Cardiac muscle cell (in vitro differentiated cells and primary cell): ENCODE data around the gene FBXW4. TPM values are rescaled to one million over a fixed set of nuclear protein-coding genes. Genes with fewer than 3 reads are reported as not detected.
A peak's percentile ranks its signal among the peaks of the same experiment; 100 is the strongest.

Source experiments
- DNase-seq, 2 donors: peaks; one replicate each; pipeline versions ENCODE4 v3.0.0 to v3.0.0-alpha.2; 2010 to 2017; ENCODE audit warnings: low read depth in 1 of 2, low spot score in 1 of 2
- H3K27ac ChIP-seq: fragments of 200-600 bp; sonication (generic); 2 replicates; pipeline ENCODE4 v1.5.1; 2016
- H3K27me3 ChIP-seq: fragments of 200-600 bp; sonication (generic); 2 replicates; pipeline ENCODE4 v1.6.0; 2016; ENCODE audit warnings: control low read depth
- H3K36me3 ChIP-seq: fragments of 200-600 bp; sonication (generic); 2 replicates; pipeline ENCODE4 v1.5.1; 2016; ENCODE audit warnings: control low read depth
- H3K4me1 ChIP-seq: fragments of 200-600 bp; sonication (generic); 2 replicates; pipeline ENCODE4 v1.8.1; 2017; ENCODE audit warnings: low read depth, mild to moderate bottlenecking, mixed run types
- H3K4me3 ChIP-seq: fragments of 200-600 bp; sonication (generic); 2 replicates; pipeline ENCODE4 v1.5.1; 2016; ENCODE audit warnings: mild to moderate bottlenecking
- H3K9me3 ChIP-seq: fragments of 200-600 bp; sonication (generic); 2 replicates; pipeline ENCODE4 v1.5.1; 2017; ENCODE audit warnings: low read depth, mild to moderate bottlenecking, control low read depth
- CTCF ChIP-seq: IDR thresholded peaks from 2 replicates; pipeline ENCODE4 v1.5.1; 2012; ENCODE audit warnings: low read depth, mild to moderate bottlenecking, low read length
- polyA plus RNA-seq: library from polyadenylated mRNA; unstranded; fragments of >200 nt; fragmentation: Nextera tagmentation; extraction: Ambion mirVana; gene quantifications from 2 replicates; pipeline ENCODE4 v1.2.1, GENCODE V29; 2016
- total RNA-seq: library from RNA; depleted of rRNA; stranded (reverse); fragments of >200 nt; gene quantifications from 2 replicates; pipeline ENCODE4 v1.2.3, GENCODE V29; 2016

The FBXW4 gene
- total and polyA plus RNA-seq, 2 experiments from 2014 or later, result 19.6 to 72.0 TPM

- no peaks in the 10 kb centered on the region for H3K36me3 ChIP-seq
- no peak overlapping the region for H3K4me3 ChIP-seq
- TF ChIP-seq CTCF, result no peak
- peaks cover 24% of the 10 kb centered on the region for H3K4me1 ChIP-seq
- H3K27me3 ChIP-seq, result no peaks in the 10 kb centered on the region
- H3K27ac ChIP-seq, result peak overlapping the region; percentile 3
- no peaks in the 10 kb centered on the region for H3K9me3 ChIP-seq
- no peak for DNase-seq
Measured at GRCh38 chr10:101682172-101682825, 12.7 kb downstream of the FBXW4 start.

- Histone ChIP-seq H3K4me1 (peaks cover 14% of the 10 kb centered on the region), H3K9me3 (no peaks in the 10 kb centered on the region), H3K4me3 (no peak overlapping the region), H3K27ac (no peak overlapping the region), H3K27me3 (no peaks in the 10 kb centered on the region), H3K36me3 (peaks cover 3% of the 10 kb centered on the region)
- TF ChIP-seq CTCF, result no peak
- peak in 1 of 2 donors; percentile 12 for DNase-seq
Measured at GRCh38 chr10:101676565-101676964, 18.4 kb downstream of the FBXW4 start.

GRCh38 chr10:101675115-101675514, 19.9 kb downstream of the FBXW4 start:
- Histone ChIP-seq H3K4me1 (peaks cover 14% of the 10 kb centered on the region), H3K9me3 (no peaks in the 10 kb centered on the region), H3K27ac (peak overlapping the region; percentile 88), H3K36me3 (peaks cover 3% of the 10 kb centered on the region), H3K4me3 (no peak overlapping the region), H3K27me3 (no peaks in the 10 kb centered on the region)
- no peak for TF ChIP-seq CTCF
- no peak for DNase-seq

GRCh38 chr10:101672536-101672935, 22.4 kb downstream of the FBXW4 start:
- DNase-seq, result no peak
- H3K27ac ChIP-seq, result no peak overlapping the region
- no peaks in the 10 kb centered on the region for H3K9me3 ChIP-seq
- peaks cover 3% of the 10 kb centered on the region for H3K36me3 ChIP-seq
- no peak for TF ChIP-seq CTCF
- H3K4me3 ChIP-seq, result no peak overlapping the region
- no peaks in the 10 kb centered on the region for H3K27me3 ChIP-seq
- H3K4me1 ChIP-seq, result peaks cover 34% of the 10 kb centered on the region

GRCh38 chr10:101671453-101671852, 23.5 kb downstream of the FBXW4 start:
- no peaks in the 10 kb centered on the region for H3K27me3 ChIP-seq
- no peak for TF ChIP-seq CTCF
- peaks cover 41% of the 10 kb centered on the region for H3K4me1 ChIP-seq
- H3K9me3 ChIP-seq, result no peaks in the 10 kb centered on the region
- no peak overlapping the region for H3K4me3 ChIP-seq
- peak overlapping the region; percentile 90 for H3K27ac ChIP-seq
- peaks cover 3% of the 10 kb centered on the region for H3K36me3 ChIP-seq
- DNase-seq, result no peak
